GM19099 (cell line): ENCODE data around the gene COLQ.

Experiments used
- POLR2A ChIP-seq: IDR thresholded peaks from 3 replicates; pipeline ENCODE4 v1.6.1; 2011; ENCODE audit warnings: low read depth; ENCODE audit not compliant: insufficient read length; ENCODE audit errors: extremely low read depth

COLQ gene

DNA sequence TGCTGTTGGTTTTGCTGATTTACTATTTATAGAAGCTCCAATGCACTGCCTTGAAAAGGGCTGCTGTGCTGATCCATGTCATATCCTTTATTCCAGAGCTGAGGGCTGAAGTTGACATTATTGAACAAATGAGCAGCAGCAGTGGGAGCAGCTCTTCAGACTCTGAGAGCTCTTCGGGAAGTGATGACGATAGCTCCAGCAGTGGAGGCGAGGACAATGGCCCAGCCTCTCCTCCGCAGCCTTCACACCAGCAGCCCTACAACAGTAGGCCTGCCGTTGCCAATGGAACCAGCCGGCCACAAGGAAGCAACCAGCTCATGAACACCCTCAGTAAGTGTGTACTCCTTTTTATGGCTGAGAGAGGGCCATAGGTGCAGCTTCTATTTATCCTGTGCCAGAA is 85.3 kb downstream of the COLQ start:
- no peak for TF ChIP-seq POLR2A

DNA sequence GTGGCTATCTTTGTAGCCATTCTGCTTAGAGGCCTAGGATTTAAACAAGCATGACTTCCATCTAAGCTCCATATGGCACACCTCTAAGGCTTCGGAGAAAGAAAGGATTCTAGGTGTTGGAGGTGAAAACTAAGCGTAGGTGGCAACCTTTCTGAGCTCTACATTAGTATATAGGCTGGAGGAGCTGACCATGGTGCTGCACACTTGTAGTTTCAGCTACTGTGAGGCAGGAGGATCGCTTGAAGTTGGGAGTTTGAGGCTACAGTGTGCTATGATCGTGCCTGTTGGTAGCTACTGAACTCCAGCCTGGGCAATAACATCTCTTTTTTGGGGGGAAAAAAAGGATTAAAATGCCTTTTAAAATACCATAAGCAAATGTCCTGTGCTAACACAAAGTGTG is 86.8 kb downstream of the COLQ start:
- no peak for TF ChIP-seq POLR2A

DNA sequence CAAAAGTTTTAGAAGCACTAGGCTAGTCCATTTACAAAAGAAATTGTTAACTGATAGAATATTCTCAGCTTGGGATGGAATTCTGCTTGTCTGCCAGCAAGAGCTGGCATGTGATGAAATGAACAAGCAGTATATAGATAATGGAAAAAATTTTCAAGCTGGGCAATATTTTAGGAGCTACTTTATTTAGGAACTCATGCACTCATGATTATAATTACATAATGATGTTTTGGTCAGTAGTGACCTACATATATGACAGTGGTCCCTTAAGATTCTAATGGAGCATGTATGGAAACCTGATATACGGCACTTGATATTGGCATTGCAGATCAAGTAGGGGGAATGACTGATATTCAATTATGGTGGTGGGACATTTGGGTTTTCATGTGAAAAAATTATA is 88.0 kb downstream of the COLQ start:
- TF ChIP-seq POLR2A = no peak

DNA sequence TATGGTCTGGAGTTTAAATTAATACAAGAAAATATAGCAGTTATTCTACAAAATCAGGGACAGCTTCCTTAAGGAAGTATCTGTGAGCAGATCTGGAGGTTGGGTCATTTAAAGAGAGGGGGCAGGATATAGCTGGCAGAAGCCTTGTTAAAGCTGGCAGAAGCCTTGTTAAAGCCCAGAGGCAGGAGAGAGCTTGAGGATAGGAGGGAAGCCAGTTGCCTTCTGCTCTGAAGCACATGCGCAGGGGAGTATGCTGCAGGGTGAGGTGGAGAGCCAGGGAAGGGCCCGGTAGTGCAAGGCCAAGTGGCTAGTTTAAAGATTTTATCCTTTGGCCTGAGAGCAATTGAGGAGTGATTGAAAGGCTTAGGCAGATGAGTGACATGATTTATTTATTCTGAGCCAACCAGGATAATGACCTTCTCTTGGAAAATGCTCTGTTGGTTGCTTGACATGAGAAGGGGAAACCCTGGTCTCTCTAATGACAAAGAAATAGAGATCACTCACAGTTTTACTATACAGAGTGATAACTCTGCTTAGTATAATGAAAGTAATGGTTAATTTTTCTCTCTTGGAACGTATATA is 90.2 kb downstream of the COLQ start:
- TF ChIP-seq POLR2A = no peak

DNA sequence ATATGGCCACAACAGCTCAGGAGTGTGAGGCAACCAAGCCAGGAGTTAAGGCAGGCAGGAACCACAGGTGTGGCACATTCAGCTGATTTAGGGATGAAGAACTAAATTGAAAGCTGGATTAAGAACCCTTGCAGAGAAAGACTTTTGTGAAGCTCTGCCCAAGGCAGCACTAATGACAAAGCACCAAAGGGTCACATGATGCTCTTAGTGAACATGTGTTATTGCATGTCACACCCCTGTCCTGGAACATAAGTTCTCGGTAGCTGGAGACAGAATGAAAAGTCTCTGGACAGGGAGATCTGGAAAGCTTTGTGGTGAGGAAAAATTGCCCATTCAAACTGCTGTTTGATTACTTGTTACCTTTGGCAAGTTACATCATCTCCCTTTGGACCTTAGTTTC is 90.9 kb downstream of the COLQ start:
- no peak for TF ChIP-seq POLR2A

DNA sequence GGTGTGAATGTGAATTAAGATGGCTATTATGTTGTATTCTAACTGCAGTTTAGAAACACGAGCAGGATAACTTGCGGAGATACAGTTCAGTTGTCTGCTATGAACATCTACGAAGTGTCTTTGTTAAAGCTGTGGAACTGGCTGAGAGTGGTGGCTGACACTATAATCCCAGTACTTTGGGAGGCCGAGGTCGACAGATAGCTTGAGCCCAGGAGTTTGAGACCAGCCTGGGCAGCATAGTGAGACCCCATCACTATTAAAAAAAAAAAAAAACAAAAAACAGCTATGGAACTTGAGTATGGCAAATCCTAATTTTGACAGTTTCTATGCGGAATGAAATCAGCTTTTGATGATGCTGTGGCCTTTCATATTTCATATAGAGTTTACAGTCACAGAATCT is 92.4 kb downstream of the COLQ start:
- TF ChIP-seq POLR2A = no peak

DNA sequence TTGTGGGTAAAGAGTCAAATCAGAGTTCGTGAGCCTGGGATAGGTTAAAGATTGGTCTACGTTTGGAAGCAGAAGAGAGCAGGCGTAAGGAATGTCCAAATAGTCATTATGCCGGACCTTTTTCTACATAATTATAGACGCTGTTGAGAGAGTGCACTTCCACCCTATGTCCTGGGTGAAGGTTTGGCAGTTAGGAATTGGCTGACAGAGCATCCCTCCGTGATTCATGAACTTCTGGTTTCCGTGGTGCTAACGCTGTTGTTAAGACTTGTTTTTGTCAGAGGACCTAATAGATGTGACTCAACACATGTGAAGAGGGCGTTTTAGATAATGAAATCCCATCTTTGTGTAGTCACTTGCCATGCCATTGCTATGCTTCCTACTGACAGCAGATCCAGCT is 93.0 kb downstream of the COLQ start:
- no peak for TF ChIP-seq POLR2A

DNA sequence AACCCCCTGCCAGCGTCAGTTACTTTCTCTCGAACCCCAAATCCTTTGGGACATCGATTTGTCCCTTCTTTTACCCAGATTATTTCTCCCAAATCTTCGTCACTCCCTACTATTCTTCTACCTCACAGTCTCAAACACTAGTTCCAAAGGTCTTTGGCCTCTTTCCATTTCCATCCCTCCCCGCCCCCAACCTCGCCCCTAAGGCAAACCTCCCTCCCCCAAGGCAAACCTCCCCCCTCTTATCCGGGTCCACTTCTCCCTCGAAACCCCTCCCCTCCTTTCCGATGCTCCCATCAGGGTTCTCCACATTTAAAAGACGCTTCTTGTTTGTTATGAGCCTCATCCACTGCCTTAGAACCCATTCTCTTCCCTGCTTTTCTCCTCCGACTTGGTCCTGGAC is 93.5 kb downstream of the COLQ start:
- TF ChIP-seq POLR2A = no peak

DNA sequence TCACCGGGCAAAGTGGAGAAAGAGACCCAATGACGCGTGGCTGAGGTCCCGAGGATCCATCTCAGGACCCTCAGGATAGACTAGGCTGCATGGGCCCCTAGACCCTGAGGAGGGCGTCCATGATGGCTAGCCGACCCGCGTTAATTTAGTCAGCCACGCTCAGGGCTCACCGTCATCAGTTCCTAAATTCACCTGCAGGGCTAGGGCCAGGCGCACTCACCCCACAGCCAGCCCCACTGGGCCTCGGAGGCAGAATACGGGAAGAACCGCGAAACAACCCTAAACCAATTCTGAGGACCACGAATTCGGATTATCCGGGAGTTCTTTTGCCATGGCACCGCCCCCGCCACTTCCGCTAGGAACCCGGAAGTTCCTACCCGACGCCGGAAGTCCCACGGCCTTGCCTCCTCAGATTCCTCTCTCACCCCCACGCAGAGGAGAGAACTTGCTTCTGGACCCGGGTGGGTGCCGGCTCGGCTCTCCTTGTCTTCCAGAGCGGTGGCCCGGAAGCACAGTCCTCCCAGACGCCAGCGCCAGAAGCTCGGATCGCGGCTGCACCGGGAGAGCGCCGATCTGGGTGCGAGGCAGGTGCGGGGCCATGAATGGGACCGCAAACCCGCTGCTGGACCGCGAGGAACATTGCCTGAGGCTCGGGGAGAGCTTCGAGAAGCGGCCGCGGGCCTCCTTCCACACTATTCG is 94.2 kb downstream of the COLQ start, which contains the start of the genes EAF1 and METTL6:
EAF1 (plus strand) TSS at position 417 of the 699 bp plus-strand sequence; CDS start at position 599, 182 bp downstream.
METTL6 (minus strand) TSS at position 363 of the 699 bp plus-strand sequence. CDS start 1,033 bp downstream, outside the sequence.
- TF ChIP-seq POLR2A = peak; percentile 85

DNA sequence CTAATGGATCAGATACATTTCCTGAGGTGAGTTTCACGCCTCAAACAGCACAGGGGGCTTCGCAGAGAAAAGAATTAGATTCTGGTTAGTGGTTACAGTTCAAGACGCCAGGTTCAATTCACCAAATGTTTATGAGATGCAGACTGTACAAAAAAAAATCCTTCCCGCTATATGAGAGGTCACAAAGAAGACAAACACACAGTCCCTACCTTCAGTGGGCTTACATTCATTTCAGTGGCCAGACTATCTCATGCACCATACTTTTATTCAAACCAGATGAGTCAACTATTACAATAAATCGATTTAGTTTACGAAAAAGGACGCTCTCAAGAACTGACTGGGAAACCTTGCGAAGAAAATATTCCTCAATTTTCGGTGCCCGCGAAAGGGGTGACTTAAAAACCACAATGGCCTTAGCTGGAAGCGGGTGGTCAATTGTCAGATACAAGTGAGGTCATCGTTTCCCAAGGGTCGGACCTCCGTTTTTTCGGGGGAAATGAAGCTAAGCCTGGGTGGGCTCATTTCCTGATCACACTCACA is 94.9 kb downstream of the COLQ start:
- no peak for TF ChIP-seq POLR2A

DNA sequence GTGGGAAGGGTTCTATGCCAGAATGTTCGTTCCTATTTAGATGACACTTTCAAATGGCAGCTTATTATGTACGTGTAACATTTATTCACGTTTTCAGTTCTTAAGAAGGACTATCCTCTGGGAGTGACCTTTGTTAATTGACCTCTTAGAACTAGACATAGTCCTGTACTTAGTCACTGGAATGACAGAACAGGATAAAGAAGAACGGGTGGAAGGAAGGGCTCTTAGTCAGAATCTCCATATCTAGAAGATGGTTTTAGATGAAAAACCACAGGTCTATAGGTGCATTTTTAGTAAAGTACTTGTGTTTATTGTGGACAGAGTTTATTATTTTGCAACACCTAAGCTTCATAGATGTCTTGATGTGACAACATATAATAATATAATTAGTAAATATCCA is 100.6 kb downstream of the COLQ start:
- no peak for TF ChIP-seq POLR2A

DNA sequence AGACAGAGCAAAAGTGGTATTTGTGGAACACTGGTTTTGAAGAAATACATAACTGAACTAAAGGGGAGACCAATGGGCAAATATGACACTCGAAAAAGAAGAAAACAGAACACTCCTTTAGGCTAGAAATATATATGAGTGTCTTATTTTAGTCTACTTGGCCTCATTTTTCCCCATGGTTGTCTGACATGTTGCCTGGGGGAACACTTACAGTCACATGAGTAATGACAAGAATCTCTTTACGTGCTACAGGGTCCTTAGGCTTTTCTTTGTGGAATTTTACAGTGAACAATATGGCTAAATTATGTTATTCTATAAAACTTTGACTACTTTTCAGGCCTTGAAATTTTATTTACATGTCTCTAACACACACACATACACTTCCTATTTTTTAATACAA is 111.7 kb downstream of the COLQ start:
- no peak for TF ChIP-seq POLR2A

DNA sequence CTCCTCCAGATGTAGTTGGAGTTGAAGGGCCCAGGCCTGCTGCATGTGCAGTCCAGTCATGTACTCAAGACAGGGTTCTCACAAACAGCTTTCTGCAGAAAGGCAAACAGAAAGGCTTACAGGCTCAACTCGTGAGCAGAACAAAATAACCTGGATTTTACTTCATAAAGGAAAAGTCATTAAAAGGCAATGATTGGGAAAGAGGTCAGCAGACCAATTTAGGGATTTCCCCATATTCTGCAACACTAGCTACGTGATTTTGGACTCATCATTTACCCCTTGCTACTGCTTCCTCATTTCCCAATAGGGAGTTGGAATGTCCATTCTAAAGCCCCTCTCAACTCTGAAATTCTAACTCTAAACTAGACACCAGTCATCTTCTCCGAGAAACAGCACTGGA is 112.3 kb downstream of the COLQ start:
- no peak for TF ChIP-seq POLR2A

DNA sequence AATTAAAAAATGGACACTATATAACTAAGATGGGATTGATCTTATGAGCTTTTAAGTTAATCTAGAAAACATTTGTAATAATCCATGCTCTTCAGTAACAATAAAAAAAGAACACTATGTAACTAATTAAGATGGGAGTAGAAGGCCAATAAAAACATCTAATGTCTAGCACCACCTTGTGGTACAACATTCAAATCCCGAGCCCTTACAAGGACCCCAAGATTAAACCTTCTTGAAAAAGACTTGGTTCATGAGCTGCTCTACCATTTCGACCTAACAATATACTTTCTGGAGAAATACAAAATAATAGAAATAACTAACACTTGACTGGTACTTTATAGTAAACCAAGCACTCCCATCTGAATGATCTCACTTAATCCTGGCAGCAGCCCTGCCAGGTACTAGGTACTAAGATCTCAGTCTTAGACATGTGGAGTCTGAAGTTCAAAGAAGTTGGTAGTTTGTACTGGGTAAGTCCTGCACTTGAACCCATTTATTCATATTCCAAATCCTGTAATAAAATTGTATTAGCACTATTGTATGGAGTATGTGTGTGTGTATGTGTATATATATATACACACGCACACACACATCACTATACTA is 116.0 kb downstream of the COLQ start:
- no peak for TF ChIP-seq POLR2A

DNA sequence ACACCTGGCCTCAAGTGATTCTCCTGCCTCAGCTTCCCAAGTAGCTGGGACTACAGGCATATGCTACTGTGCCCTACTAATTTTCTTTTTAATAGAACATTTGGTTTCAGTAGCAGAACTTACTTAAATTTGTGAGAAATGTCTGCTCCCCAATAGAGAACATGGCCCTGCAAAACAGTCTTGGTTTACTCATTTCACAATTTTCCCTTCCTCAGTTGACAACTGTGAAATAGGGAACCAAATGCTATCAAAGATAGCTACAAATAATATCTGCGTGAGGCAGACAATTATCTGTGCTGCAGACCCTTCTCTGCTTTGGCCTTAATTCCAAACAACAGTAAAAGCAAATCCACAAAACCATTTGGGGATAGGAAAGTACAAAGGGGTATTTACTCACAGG is 116.7 kb downstream of the COLQ start:
- no peak for TF ChIP-seq POLR2A

DNA sequence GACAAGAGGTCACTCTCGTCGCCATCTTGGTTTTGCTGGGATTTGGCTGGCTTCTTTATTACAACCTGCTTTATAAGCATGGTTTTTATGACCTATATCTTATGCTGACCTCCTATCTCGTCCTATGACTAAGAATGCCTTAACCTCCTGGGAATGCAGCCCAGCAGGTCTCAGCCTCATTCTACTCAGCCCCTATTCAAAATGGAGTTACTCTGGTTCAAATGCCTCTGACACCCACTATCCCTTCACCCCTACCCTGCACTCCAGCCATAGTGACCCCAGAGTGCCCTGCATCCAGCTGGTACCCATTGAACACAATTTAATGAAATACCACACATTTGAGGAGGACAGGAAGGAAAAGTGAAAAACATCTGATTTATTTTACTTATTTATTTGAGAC is 117.5 kb downstream of the COLQ start:
- TF ChIP-seq POLR2A = no peak
